ENCODE data around the gene CCDC83.

The CCDC83 gene

DNA sequence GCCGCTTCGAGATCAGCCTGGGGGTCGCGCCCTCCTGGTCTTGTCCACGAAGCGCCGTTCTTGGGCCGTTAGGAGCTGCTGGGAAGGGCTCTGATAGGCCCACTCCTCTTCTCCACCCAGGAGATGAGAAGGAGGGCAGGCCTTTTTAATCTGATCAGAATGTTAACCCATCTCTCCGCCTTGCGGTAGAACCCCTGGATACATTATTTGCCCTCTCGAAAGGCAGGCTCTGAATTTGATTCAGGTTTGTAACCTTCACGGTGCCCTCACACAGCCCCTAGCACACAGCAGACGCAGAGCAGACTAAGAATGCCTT, at the start of gene CCDC83:
Gene CCDC83, plus strand, starts transcription at position 43 of the 316 bp plus-strand sequence. CDS start 9,741 bp downstream, outside the sequence.
- no peak for DNase-seq (ENCODE audit: low read depth in 2 of 2)

DNA sequence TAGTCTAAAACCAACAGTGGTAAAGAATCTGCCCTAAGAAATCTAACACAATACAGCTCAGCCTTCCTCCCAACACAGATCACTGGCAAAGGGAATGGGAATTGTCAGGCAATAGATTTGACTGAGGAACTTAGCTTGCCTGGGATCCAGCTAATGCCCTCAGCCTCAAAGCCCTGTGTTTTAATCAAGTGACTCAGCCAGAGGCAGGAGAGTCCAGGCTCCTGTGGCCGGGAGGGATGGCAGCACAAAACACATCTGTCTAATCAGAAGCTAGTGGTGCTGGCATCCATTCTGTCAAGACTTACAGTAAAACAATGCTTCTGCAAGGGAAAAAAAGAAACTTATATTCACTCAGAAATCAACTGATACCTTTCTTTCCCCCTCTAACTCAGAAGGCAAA, 49.8 kb upstream of the CCDC83 start:
- DNase-seq (ENCODE audit: low read depth in 2 of 2) = no peak

DNA sequence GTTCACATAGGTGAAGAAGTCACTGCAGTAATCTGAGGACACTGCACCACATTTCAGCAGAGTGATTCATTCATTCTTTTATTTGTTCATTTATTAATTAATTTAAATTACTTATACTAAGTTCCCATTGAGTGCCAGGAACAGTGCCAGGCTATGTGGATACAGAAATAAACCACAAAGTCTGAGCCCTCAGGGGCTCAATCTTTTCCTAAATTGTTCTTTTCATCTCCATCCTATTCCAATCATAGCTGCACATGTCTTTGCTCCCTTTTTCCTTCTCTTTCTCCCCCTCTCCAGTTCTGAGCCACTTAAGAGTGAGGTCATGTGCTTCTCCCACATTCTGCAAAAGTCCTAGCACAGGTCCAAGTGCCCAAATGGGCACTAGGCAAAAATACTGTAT, 49.2 kb upstream of the CCDC83 start:
- DNase-seq (ENCODE audit: low read depth in 2 of 2) = no peak

DNA sequence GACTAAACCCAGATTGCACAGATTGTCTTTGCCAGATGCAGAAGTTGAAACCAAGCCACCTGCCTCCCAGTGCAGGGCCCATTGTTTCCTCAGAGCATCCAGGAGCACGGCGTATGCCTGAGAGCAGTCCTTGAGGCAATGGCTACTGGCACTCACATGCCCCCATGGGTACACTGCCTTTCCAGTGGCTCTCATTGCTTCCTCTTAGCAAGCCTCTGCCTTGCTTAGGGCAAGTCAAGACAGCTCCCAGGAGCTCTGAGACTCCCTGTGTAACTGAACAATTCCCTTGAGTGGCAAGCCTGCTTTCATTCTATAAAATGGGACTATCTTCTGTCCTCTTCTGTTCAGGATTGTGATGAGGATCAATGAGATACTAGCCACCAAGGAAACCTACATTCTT, 48.3 kb upstream of the CCDC83 start:
- DNase-seq (ENCODE audit: low read depth in 2 of 2) = no peak

DNA sequence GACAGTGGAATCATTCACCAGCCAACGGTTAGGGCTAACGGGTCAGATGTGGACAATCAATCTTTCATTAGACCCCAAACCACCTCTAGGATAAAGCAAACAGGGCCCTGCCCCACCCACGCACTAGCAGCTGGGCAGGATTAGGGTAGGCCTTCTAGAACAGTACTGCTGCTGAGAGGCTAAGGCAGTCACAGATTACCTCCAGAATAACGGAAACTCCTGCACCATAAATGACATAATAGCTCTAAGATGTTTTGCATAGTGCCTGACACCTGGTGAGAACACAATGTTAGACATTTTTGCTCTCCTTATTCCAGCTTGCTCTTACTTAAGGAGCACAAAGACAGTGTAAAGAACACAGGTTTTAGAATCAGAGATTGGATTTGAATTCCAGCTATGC, 46.0 kb upstream of the CCDC83 start:
- DNase-seq (ENCODE audit: low read depth in 2 of 2) = no peak

DNA sequence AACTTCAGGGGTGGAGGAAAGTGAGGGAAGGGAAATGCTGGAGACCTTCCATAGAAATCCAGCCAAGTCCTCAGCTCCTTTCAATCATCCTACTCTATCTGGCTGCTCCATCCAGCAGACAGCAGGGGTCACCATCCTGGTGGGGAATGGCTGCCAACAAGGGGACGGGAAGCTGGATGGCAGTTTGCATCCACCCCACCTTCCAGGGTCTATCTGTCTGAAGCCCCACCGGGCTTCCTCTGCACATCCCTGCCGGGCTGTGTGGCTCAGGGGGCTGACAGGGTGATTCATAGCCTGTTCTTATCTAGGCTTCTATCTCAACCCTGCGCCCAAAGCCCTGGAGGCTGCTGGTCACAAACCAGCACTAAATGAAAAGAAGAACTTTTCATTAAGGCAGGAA, 45.3 kb upstream of the CCDC83 start:
- DNase-seq (ENCODE audit: low read depth in 2 of 2) = no peak

DNA sequence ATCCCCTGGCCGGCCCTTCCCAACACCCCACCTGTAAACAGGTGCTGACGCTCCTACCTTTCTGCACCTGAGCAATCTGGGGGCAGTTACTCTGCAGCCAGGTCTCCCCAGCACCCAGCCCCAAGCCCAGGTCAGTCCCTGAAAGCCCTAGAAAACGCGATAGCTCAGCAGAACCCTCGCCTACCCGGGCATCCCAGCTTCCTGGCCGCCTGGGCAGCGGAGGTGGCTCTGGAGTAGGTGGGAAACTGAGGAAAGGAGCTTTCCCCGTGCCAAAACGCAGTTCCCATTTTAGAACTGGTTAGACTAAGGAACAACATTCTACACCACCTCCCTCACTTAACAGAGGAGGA, 44.7 kb upstream of the CCDC83 start:
- no peak for DNase-seq (ENCODE audit: low read depth in 2 of 2)

DNA sequence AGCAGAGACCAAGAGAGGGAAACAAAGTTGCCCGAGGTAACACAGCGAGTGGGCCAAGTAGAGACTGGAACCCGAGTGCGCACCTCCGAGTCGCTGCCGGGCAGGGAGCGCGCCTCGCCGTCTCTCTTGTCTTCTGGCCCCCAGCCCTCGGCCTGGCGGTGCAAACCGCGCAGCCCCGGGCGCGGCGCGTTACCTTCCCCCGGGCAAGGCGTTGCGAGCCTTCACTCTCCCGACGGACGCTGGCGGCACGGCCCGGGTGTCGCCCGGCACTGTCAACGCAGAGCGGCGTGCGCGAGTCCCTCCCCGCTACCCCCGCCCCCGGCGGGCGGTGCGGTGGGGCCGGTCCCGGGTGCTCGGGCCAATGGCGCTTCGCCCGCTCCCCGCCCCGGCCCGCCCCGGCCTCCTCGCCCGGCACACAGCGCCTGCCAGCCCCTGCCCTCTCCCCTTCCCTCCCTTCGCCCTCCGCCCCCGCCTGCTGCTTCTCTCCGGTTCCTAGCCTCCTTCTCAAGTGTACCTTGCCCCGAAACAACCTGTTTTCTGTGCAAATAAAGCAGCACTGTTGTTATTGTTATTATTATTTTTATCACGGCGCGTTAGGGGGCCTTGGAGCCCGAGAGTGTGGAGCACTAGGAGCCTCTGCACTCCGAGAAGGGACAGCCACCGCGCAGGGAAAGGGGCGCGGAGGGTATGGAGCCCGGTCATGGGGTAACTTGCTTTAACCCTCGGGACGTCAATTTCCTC, 44.1 kb upstream of the CCDC83 start, which contains the start of gene SYTL2:
Gene SYTL2, minus strand, starts transcription at position 271 of the 741 bp plus-strand sequence. CDS start 53,416 bp downstream, outside the sequence.
- DNase-seq (ENCODE audit: low read depth in 2 of 2) = no peak

DNA sequence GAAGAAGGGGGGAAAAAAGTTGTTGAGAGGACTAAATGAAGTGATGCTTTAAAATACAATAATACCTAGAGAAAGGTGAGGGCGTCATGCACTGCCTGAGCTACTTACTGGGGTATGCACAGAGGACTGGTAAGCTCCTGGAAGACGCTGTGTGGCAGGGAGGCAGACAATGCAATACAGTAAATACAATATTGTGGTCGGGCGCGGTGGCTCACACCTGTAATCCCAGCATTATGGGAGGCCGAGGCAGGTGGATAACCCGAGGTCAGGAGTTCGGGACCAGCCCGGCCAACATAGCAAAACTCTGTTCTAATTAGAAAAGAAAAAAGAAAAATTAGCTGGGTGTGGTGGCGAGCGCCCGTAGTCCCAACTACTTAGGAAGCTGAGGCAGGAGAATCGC, 43.6 kb upstream of the CCDC83 start:
- no peak for DNase-seq (ENCODE audit: low read depth in 2 of 2)

DNA sequence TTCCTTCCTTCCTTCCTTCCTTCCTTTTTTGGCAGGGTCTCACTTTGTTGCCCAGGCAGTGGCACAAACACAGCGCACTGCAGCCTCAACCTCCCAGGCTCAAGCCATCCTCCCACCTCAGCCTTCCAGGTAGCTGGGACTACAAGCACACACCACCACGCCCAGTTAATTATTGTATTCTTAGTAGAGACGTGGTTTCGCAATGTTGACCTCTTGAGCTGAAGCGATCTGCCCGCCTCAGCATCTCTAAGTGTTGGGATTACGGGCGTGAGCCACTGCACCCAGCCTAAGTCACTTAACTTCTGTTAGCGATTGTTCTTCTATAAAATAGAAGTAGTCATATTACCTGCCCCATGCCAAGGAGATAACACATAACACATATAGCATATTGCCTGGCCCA, 41.5 kb upstream of the CCDC83 start:
- DNase-seq (ENCODE audit: low read depth in 2 of 2) = no peak

DNA sequence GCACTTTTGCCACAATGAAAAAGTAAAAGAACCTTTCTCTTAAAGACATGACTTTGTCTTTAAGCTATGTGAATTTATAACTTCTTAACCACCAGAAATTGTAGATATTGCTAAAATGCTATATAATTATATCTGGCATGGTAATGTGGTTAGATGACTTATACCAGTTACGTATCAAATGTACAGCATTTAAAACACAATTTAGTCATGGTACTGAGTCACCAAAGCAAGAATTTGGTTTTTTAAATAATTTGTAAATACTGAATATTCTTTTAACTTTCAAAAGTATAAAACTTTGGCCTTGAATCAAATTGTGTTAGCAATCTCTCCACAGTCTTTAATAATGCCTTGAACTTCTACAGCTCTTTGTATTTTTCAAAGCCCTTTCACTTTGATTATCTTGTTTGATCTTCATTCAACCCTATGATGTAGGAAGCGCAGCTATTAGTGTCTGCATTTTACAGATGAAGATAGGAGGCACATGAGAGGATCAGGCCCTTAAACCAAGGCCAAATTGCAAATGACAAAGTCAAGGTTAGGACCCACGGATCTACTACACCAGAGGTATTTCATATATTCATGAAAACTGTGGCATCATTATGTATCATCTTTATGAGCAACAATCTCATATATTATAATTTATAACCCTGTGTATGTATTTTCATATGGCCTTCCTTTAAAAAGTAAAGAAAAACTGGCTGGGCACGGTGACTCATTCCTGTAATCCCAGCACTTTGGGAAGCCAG, 39.8 kb upstream of the CCDC83 start:
- peak; percentile 84 to 88 for DNase-seq (ENCODE audit: low read depth in 2 of 2)

DNA sequence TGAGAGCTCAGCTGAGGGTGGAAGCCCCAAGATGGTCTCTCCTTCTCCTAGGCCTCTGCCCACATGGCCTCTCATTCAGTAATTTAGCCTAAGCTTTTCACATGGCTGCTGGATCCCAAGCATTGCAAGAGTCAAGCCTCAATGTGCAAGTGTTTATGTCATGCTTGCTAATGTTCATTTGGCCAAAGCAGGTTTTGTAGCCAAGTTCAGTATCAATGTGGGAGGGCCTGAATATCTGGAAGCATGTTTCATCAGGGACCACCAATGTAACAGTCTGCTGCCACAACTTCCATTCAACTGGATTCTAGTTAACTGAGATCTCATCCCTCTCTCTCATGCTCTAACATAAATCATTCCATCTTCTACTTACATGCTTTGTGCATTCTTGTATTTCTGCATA, 35.7 kb upstream of the CCDC83 start:
- DNase-seq (ENCODE audit: low read depth in 2 of 2) = peak in 1 of 2 experiments; percentile 10

DNA sequence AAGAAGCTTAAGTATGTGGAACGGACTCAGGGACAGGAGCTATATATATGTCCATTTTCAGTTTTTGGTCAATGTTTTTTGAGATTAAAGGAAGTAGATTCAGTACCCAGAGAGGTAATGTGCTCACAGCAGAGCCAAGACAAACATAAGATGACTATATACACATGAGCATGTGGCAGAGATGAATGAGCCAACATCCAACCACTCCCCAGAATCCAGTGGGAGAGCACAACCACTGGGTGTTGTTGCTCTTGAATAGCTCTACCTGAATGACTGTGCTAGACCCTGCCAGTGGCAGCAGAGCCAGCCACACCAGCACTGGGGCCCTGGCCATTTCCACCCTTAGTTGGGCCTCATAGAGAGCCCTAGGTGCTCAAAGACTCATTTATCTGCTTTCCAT, 33.5 kb upstream of the CCDC83 start:
- DNase-seq (ENCODE audit: low read depth in 2 of 2) = no peak

DNA sequence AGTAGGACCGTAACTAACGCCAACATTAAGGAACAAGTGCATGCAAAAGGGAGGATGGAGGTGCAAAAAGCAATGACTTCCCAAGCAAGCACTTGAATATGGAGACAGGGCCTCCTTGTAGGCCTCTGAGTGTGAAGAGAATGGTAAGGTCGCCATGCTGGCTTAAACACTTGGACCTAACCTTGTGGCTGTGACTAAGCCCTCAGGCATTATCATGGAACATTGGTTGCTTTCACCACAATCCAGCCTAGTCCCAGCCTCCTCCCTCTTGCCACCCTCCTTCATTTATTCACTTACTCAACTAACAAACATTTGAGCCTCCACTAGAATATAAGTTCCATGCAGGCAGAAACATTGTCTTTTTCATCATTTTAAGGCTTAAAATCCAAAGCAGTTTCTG, 32.4 kb upstream of the CCDC83 start:
- no peak for DNase-seq (ENCODE audit: low read depth in 2 of 2)

DNA sequence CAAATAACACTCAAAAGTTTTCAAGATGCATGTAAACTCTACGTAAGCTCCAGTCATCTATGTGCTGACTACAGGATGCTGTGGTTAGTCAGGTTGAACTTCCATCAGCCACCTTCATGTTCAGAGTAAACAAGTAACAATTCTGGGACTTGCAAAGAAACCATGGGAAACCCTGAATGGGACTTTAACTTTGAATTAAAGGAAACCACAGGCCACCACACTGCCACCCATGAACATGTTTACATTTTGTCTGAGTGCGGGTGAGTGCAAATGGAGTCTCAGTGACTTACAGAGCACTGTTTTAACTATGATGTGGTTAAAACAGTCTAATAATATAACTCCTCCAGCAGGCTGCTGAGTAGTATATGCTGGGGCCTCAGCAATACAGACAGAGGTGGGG, 31.4 kb upstream of the CCDC83 start:
- DNase-seq (ENCODE audit: low read depth in 2 of 2) = no peak

DNA sequence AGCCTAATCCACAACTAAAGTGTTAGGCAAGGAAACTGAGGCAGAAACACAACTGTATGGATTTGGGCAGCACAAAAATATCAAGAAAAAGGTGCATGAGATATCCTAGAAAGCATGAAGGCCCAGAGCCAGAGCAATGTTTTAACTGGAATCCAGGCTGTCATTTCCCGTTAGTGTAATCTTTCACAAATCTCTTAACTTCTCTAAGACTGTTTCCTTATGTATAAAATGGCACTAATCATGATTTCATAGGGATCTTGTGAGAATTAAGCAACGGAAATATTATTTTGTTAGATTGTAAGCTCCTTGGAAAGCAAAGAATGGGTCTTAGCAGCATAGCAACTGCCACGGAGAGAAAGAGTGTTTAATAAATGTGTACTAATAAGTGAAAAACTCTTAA, 29.6 kb upstream of the CCDC83 start:
- DNase-seq (ENCODE audit: low read depth in 2 of 2) = no peak

DNA sequence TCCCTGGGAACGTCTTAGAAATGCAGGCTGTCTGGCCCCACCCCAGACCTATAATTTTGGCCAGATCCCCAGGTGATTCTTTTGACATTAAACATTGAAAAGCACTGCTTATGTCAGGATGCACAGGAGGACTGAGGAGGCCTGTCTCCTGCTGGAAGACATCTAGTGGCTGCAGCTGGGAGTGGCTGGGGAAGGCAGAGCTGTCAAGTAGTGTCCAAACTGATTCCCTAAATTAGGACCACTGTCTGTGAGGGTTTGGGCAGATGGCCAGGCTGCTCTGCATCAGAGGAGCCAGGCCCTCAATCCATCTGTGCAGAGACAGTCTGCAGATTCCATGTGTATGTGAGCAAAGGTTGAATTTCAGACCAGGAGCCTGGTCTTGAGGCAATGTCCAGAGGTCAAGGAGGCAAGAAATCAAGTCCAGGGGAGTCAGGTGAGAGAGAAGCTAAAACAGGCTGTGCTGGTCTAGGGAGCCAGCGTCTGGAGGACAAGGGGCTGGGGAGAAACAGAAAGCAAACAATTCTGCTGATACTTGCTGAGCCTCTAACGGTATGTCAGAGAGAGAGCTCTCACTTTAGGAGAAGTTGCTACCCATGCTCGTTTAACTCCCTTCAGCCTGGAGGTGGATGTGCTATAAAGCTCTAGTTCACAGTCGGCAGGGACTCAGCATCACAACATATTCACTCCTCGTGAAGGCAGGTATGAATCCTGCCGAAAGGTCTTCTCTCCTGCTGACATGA, 28.9 kb upstream of the CCDC83 start:
- DNase-seq (ENCODE audit: low read depth in 2 of 2) = peak in 1 of 2 experiments; percentile 20

DNA sequence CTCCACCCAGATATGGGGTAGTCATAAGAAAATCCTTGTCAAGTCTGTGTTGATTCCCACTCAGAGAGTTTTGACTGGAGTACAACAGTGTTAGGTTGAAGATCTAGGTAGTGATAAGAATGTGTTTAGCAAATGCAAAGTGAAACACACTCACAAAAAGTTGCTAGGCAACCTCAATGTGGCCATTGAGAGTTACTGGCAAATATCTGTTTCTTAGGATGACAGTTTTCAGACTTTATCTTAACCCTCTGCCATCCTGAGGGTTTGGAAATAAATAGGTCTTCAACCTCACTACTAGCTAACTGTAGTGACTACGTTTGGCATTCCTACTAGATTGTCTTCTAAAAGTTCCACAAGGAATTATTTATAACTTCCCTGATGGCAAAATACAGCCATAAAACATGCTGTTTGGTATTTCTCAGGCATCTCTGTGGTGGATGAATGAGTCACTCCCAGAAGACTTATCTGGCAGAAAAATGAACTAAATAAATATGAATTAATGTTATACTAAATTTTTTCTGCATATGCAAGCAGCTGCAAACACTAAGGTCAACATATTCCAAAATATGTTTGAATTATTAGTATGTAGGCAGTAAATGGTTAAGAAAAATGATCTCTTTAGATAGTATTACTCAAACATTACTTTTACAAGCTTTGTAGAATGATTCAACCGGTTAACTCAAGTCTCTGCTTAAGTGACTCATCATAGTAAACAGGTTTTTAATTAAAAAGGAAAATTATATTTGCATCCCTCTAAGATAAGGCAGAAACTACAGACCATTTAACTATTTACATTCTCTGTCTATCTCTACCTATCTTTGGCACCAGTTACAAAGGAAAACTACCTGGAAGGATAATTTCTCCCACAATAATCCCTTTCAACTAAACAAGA, 27.2 kb upstream of the CCDC83 start:
- peak; percentile 94 to 95 for DNase-seq (ENCODE audit: low read depth in 2 of 2)

DNA sequence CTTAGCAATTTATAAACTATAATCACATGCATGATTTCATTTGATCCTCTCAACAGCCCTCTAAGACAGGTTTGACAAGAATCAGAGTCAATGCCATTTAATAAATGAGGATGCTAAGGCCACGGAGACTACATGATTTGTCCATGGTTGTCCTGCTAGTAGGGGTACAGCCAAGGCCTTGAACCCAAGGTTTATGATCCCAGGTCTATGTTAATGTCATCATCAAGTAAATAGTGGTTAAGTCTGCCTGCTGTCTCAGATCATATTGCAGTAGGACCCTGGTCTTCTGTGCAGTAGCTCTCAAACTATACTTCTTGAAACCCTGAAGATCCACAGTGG, 26.6 kb upstream of the CCDC83 start:
- no peak for DNase-seq (ENCODE audit: low read depth in 2 of 2)

DNA sequence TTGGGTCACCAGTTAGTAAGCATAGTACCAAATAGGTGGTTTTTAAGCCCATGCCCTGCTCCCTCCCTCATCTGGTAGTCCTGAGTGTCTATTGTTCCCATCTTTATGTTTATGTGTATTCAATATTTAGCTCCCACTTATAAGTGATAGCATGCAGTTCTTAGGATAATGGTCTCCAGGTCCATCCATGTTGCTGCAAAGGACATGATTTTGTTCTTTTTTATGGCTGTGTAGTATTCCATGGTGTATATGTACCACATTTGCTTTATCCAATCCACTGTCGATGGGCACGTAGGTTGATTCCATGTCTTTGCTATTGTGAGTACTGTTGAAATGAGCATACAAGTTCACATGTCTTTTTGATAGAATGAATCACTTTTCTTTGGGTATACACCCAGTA, 26.0 kb upstream of the CCDC83 start:
- no peak for DNase-seq (ENCODE audit: low read depth in 2 of 2)

DNA sequence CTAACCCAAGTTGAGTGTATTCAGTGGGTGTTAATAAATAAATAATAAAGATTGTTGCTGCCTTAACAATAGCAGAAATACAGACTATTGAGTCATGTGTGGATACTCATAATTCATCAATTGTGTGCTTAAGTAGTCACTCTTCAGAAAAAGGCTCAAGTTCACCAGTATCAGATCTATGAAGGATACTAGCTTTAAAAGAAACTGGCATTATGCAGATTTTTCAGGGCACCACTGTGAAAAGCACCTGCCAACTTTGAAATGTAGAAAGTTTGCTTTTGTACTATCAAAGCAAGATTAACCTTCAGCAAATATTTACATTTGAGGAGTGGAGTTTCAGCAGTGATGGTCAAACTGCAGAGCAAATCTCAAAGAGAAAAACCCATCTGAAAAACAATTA, 24.1 kb upstream of the CCDC83 start:
- DNase-seq (ENCODE audit: low read depth in 2 of 2) = no peak

DNA sequence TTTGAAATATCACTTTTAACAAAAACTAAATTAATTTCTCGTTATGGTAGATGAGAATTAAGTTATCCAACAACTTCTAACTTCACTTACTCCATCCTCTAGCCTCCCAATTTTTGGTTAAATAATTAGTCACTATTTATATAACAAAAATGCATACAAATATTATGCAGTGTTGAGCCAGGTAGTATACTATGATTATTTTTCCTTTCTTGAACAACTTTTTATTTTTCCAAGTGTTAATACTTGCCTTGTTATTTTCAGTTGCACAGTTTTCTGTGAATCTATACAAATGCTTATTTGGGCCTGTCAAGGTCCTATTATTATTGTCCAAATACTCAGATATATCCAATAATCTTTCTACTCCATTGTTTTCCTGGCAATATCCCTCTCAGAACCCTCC, 19.9 kb upstream of the CCDC83 start:
- DNase-seq (ENCODE audit: low read depth in 2 of 2) = no peak
